Spleen (tissue), 13 donors: ENCODE data around the gene TRIOBP. TPM values are rescaled to one million over a fixed set of nuclear protein-coding genes. Genes with fewer than 3 reads are reported as not detected.

Experiments
- DNase-seq: peaks from one replicate; pipeline ENCODE4 v3.0.0-alpha.2; 2020
- H3K27ac ChIP-seq, 8 donors: fragments of 200-600 bp; sonication (generic) in 7 of 8; 1 replicate in 4 of 8; 2 replicates in 4 of 8; pipeline versions ENCODE4 v1.5.0 to v1.8.0; 2016 to 2021; ENCODE audit warnings: inconsistent platforms in 4 of 8, mild to moderate bottlenecking in 4 of 8, moderate library complexity in 1 of 8
- H3K27me3 ChIP-seq, 7 donors: fragments of 200-600 bp; sonication (generic) in 6 of 7; replicated peaks in 1 of 7; 1 replicate in 4 of 7; 2 replicates in 3 of 7; pipeline versions ENCODE4 v1.5.0 to v1.8.0; 2016 to 2021; ENCODE audit warnings: inconsistent platforms in 3 of 7, mild to moderate bottlenecking in 1 of 7
- H3K36me3 ChIP-seq, 6 donors: fragments of 200-600 bp; sonication (generic) in 5 of 6; 1 replicate in 4 of 6; 2 replicates in 2 of 6; pipeline versions ENCODE4 v1.5.0 to v1.8.0; 2016 to 2021; ENCODE audit warnings: inconsistent platforms in 2 of 6
- H3K4me1 ChIP-seq, 6 donors: fragments of 200-600 bp; sonication (generic) in 5 of 6; 1 replicate in 3 of 6; 2 replicates in 3 of 6; pipeline versions ENCODE4 v1.5.0 to v1.8.0; 2016 to 2021; ENCODE audit warnings: inconsistent platforms in 3 of 6
- H3K4me3 ChIP-seq, 8 donors: fragments of 200-600 bp; sonication (generic) in 7 of 8; 1 replicate in 4 of 8; 2 replicates in 4 of 8; pipeline versions ENCODE4 v1.5.0 to v1.8.0; 2016 to 2021; ENCODE audit warnings: inconsistent platforms in 4 of 8, mild to moderate bottlenecking in 4 of 8, moderate library complexity in 2 of 8
- H3K9me3 ChIP-seq, 8 donors: fragments of 200-600 bp; sonication (generic) in 7 of 8; 1 replicate in 4 of 8; 2 replicates in 4 of 8; pipeline versions ENCODE4 v1.5.0 to v1.8.0; 2016 to 2021; ENCODE audit warnings: inconsistent platforms in 4 of 8
- POLR2A ChIP-seq, 3 donors: fragments of 450-650 bp; IDR thresholded peaks; one replicate each; pipeline ENCODE4 v1.5.1; 2017; ENCODE audit warnings: antibody characterized with exemption in 3 of 3, mild to moderate bottlenecking in 1 of 3
- POLR2AphosphoS5 ChIP-seq, 3 donors: sonication (generic); formaldehyde crosslinking; IDR thresholded peaks; one replicate each; pipeline ENCODE4 v1.5.1; 2017; ENCODE audit warnings: antibody characterized with exemption in 3 of 3
- WGBS, 5 donors: extraction: QIAGEN DNeasy Blood & Tissue Kit in 3 of 5; methylation state at CpG; one replicate each; pipeline versions ENCODE4 v1.1.5 to v1.1.7; 2013 to 2018; 5-methylcytosine and 5-hydroxymethylcytosine counted together
- intact Hi-C: fragments of 100-400 bp; cut with DNase I; formaldehyde crosslinking; loops from one replicate; pipeline ENCODE4 v1.15.0; 2023; ENCODE audit warnings: low total_unique reads
- long read RNA-seq, 2 donors: transcript quantifications; one replicate each; lab custom pipeline, GENCODE V29; 2026
- polyA plus RNA-seq, 3 donors: library from polyadenylated mRNA; stranded (reverse); fragments of 200-250 nt; gene quantifications; one replicate each; pipeline ENCODE4 v1.2.1, GENCODE V29; 2013
- total RNA-seq, 7 donors: library from RNA; depleted of rRNA in 3 of 7; stranded (reverse); fragments of >200 nt in 3 of 7; fragmentation: NEBNext Ultra II Directional in 4 of 7; extraction: Animal tissue kit (Norgen Biotek cat#: 25700) in 4 of 7; gene quantifications; one replicate each; pipeline versions ENCODE4 v1.1.0 to v1.2.1, GENCODE V29; 2016 to 2021
- TF ChIP-seq, protein P1 (sequence below), 11 experiments: fragments of 200-600 bp in 7 of 11; fragments of 450-650 bp in 4 of 11; sonication (generic) in 4 of 11; IDR thresholded peaks in 8 of 11; conservative IDR thresholded peaks in 3 of 11; 1 replicate in 7 of 11; 2 replicates in 4 of 11; pipeline versions ENCODE4 v1.4.0 to v1.8.0; 2016 to 2021; ENCODE audit warnings: antibody characterized with exemption in 11 of 11, inconsistent platforms in 4 of 11, mild to moderate bottlenecking in 1 of 11
- donor health status: healthy with polysubstance abuse.
- donor health status: DM: no; HTN: no; CAD: no; lungs with moderate emphysema.
- donor health status: DM: no; HTN: no; CAD: no.
- donor health status: Bipolar disorder and iron deficiency.
- donor health status: healthy.
- donor health status: DM: no; HTN: no; CAD: no.
- donor health status: DM: yes; HTN: yes; CAD: no.

TRIOBP gene, protein sequence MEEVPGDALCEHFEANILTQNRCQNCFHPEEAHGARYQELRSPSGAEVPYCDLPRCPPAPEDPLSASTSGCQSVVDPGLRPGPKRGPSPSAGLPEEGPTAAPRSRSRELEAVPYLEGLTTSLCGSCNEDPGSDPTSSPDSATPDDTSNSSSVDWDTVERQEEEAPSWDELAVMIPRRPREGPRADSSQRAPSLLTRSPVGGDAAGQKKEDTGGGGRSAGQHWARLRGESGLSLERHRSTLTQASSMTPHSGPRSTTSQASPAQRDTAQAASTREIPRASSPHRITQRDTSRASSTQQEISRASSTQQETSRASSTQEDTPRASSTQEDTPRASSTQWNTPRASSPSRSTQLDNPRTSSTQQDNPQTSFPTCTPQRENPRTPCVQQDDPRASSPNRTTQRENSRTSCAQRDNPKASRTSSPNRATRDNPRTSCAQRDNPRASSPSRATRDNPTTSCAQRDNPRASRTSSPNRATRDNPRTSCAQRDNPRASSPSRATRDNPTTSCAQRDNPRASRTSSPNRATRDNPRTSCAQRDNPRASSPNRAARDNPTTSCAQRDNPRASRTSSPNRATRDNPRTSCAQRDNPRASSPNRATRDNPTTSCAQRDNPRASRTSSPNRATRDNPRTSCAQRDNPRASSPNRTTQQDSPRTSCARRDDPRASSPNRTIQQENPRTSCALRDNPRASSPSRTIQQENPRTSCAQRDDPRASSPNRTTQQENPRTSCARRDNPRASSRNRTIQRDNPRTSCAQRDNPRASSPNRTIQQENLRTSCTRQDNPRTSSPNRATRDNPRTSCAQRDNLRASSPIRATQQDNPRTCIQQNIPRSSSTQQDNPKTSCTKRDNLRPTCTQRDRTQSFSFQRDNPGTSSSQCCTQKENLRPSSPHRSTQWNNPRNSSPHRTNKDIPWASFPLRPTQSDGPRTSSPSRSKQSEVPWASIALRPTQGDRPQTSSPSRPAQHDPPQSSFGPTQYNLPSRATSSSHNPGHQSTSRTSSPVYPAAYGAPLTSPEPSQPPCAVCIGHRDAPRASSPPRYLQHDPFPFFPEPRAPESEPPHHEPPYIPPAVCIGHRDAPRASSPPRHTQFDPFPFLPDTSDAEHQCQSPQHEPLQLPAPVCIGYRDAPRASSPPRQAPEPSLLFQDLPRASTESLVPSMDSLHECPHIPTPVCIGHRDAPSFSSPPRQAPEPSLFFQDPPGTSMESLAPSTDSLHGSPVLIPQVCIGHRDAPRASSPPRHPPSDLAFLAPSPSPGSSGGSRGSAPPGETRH (N-terminal part only)
- total RNA-seq, result 100 to 1,000 TPM in 5 of 7 donors, 10 to 100 TPM in 2; 69.9 to 151 (median 106) TPM
- polyA plus RNA-seq, result 10 to 100 TPM; 24.6 to 62.0 (median 34.2) TPM
- long read RNA-seq, donor 1, transcript TRIOBP-203 (14 exons, 2,324 nt), result major isoform, 22 of 28 reads
- long read RNA-seq, donor 1, partial matches to known transcripts, result 5 of 28 reads
- long read RNA-seq, donor 1, other reads (novel, unspliced or antisense), result 0 of 28 reads
- long read RNA-seq, donor 2, transcript TRIOBP-203 (14 exons, 2,324 nt), result major isoform, 14 of 14 reads
- long read RNA-seq, donor 2, partial matches to known transcripts, result 0 of 14 reads
- long read RNA-seq, donor 2, other reads (novel, unspliced or antisense), result 0 of 14 reads

DNA sequence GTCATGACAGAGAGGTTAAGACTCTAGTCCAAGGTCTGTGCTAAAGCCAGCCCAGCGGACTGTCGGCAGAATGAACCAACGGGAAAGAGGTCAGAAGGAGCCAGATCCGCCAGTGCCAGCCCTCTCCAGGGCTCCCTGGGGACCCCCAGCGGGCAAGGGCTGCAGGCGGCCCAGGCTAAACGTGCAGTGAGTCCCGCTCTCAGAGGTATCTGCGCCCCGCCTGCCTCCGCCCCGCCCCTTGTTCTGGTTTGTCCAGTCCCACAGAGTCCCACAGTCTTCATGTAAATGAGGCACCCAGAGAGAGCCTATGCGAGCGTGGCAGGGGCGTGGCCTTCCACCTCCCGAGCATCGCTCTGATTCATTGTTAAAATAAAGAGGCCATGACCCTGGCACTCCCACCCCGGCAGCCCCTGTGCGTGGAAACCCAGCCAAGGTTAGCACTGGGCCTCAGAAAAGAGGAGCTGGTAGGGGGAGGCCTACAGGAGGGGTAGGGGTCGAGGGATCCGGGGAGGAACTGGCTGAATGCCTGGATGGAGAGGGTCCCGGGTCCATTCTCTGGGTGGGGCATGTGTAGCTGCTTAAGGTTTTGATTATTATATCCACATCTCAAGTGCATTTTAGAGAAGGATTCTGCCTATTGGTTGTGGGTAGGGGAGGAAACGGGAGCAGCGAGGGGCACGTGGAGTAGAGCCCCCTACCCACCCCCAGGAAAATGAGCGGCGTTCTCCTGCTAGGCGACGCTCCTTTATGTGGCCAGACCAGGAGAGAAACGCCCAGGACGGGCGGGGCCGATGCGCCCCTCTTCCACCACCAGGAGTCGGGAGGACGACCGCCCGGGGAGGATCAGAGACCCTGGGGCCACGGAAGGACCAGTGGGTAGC, at the start of gene TRIOBP:
Gene TRIOBP, plus strand, starts transcription at position 392 of the 881 bp plus-strand sequence. CDS start 4,318 bp downstream, outside the sequence.
- DNase-seq, result peak; percentile 95
- Histone ChIP-seq H3K4me3 (peak within 1 kb of the TSS in 4 of 8 donors; percentile 4 to 30 (median 8)), H3K27ac (no peak within 1 kb of the TSS), H3K36me3 (peaks cover 0 to 38% (median 22%) of the 10 kb centered on the region in 6 donors), H3K27me3 (no peaks in the 10 kb centered on the region), H3K9me3 (no peaks in the 10 kb centered on the region), H3K4me1 (peaks cover 0 to 32% (median 18%) of the 10 kb centered on the region in 6 donors)
- TF ChIP-seq POLR2AphosphoS5 (IDR thresholded peaks at IDR 0.05) (peak; percentile 26 to 79 (median 64)), POLR2A (IDR thresholded peaks at IDR 0.05) (no peak)
- TF ChIP-seq, protein P1, sequence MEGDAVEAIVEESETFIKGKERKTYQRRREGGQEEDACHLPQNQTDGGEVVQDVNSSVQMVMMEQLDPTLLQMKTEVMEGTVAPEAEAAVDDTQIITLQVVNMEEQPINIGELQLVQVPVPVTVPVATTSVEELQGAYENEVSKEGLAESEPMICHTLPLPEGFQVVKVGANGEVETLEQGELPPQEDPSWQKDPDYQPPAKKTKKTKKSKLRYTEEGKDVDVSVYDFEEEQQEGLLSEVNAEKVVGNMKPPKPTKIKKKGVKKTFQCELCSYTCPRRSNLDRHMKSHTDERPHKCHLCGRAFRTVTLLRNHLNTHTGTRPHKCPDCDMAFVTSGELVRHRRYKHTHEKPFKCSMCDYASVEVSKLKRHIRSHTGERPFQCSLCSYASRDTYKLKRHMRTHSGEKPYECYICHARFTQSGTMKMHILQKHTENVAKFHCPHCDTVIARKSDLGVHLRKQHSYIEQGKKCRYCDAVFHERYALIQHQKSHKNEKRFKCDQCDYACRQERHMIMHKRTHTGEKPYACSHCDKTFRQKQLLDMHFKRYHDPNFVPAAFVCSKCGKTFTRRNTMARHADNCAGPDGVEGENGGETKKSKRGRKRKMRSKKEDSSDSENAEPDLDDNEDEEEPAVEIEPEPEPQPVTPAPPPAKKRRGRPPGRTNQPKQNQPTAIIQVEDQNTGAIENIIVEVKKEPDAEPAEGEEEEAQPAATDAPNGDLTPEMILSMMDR (IDR thresholded peaks at IDR 0.05 in 8 of 11, conservative IDR thresholded peaks at IDR 0.05 in 3 of 11), result peak in 7 of 11 experiments; percentile 20 to 57 (median 46)
- intact Hi-C loops, result no loop called here
- 13 to 30% (median 24%) methylated on average over 28 to 39 of the region's 39 CpGs for WGBS, 5 donors

DNA sequence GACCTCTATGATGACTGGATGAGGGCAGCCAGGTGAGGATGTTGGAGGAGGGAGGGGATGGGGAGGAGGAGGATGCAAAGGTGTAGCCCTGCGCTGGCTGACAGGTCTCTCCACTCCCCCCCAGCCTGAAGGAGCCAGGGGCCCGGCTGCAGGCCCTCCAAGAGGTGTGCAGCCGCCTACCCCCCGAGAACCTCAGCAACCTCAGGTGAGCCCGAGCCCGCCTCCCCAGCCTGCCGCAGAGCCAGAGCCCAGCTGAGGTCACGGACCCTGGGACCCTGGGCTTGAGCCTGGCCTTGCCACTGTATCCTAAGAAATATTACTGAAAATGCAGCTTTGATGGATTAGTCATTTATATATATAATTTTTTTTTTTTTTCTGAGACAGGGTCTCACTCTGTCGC, 49.5 kb upstream of the TRIOBP start:
- TF ChIP-seq, protein P1 (IDR thresholded peaks at IDR 0.05 in 8 of 11, conservative IDR thresholded peaks at IDR 0.05 in 3 of 11), result no peak
- TF ChIP-seq POLR2A (IDR thresholded peaks at IDR 0.05), result no peak
- no peak for TF ChIP-seq POLR2AphosphoS5 (IDR thresholded peaks at IDR 0.05)
- no peak for DNase-seq
- Histone ChIP-seq H3K4me3 (no peak overlapping the region), H3K4me1 (peaks cover 12 to 27% (median 15%) of the 10 kb centered on the region in 6 donors), H3K27ac (no peak overlapping the region), H3K36me3 (peaks cover 0 to 100% (median 94%) of the 10 kb centered on the region in 6 donors), H3K9me3 (no peaks in the 10 kb centered on the region), H3K27me3 (no peaks in the 10 kb centered on the region)
- intact Hi-C loops, result no loop called here
- 90 to 98% (median 97%) methylated on average over 8 to 9 of the region's 9 CpGs for WGBS, 5 donors

DNA sequence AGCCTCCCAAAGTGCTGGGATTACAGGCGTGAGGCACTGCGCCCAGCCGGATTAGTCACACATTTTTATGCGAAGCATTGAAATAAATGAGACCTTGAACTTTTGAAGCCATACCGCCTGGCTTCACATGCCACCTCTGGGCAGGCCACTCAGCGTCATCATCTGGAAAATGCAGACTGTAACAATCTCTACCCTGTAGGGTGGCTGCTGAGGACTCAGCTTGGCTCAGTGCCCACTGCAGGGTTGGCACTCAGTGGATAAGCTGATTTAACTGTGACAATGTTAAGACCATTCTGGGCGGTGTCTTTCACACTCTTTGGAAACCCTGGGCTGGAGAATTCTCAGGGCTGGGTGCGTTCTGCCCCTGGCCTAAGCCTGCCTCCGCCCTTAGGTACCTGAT, 48.9 kb upstream of the TRIOBP start:
- intact Hi-C loops, result no loop called here
- Histone ChIP-seq H3K27me3 (no peaks in the 10 kb centered on the region), H3K36me3 (peaks cover 0 to 100% (median 94%) of the 10 kb centered on the region in 6 donors), H3K9me3 (no peaks in the 10 kb centered on the region), H3K27ac (no peak overlapping the region), H3K4me3 (no peak overlapping the region), H3K4me1 (peaks cover 8 to 21% (median 9%) of the 10 kb centered on the region in 6 donors)
- DNase-seq, result no peak
- no peak for TF ChIP-seq POLR2A (IDR thresholded peaks at IDR 0.05)
- WGBS, 5 donors, result 76 to 87% (median 86%) methylated on average over 8 to 9 of the region's 9 CpGs
